ENCODE measurements around the gene AMPH. TPM values are rescaled to one million over a fixed set of nuclear protein-coding genes. Genes with fewer than 3 reads are reported as not detected.
"Not testable (repeated sequence)": the region's sequence is repeated elsewhere in the genome, so short reads cannot be mapped to it uniquely, and the experiment has no call there.

AMPH gene
- polyA plus RNA-seq, 1 donor (not counting 4 experiments of a cell fraction or from before 2014, with no cell fraction given): not detected

DNA sequence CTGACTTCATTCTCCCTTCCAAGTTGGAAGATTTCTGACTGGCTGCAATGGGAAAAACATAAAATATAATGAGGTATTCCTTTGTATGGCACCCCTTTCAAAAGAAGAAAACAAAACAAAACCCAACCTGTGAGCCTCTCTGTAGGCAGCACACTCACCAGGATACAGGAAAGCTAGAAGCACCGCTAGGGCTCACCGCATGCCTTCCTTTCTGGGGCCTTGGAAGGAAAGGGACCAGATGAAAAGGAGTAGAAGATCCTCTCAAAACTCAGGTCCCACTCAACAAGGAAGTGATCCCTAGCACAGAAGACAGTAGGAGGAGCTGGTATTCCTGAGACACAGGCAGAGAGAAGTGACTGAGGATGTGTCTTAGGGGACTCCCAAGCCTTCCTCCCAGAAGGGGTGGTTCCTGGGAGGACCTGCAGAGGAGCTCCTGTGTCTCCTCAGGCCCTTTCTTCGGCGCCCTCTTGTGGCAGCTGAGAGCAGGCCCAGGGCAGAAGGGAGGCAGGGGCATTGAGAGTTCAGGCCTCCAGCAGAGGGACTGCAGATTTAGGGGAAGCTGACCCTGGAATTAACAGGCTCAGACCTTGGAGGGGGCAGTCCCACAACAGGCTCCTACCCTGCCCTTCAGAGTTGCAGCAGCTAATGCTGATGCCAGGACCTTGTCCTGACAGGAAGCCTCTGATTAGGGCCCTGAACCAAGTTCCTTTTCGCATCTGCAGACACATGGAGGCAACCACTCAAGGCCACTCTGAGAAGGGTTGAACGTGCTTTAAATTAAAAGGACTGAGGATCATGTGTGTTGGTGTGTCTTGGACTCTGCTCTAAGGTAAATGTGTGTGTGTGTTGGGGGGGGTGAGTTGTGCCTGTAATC is 285.6 kb downstream of the AMPH start:
- FAIRE-seq; H4K20me1 ChIP-seq (ENCODE audit: control insufficient read depth, extremely low read depth, insufficient read depth, low read length); H3K9ac ChIP-seq (ENCODE audit: control insufficient read depth, extremely low read depth, insufficient read depth, low read length); H3K4me2 ChIP-seq (ENCODE audit: control insufficient read depth, extremely low read depth, insufficient read depth, low read depth, low read length); H3K27ac ChIP-seq (ENCODE audit: control insufficient read depth, insufficient read depth, low read length); H3K9me1 ChIP-seq (ENCODE audit: control insufficient read depth, extremely low read depth, insufficient read depth, low read length); H3K79me2 ChIP-seq (ENCODE audit: control insufficient read depth, insufficient read depth, low read length); dilution Hi-C loops (cut with MboI; ENCODE audit: extremely low pct_ligation_motif_present, low sequenced_read_pairs); H3K4me3 ChIP-seq (ENCODE audit: control insufficient read depth in 2 of 3, extremely low read depth in 1 of 3, insufficient read depth in 2 of 3, low read depth in 1 of 3, low read length in 3 of 3); H3K36me3 ChIP-seq (ENCODE audit: control insufficient read depth in 2 of 2, extremely low read depth in 1 of 2, insufficient read depth in 2 of 2, low read length in 2 of 2); H3K4me1 ChIP-seq (ENCODE audit: control insufficient read depth, extremely low read depth, insufficient read depth, low read length); H3K27me3 ChIP-seq (ENCODE audit: control insufficient read depth, extremely low read depth, insufficient read depth, low read length); H2AFZ ChIP-seq (ENCODE audit: control insufficient read depth, low read length); H3K9me3 ChIP-seq (ENCODE audit: control insufficient read depth, low read depth, low read length): not testable (repeated sequence)
- DNase-seq (ENCODE audit: low read depth, low spot score): peak; percentile 4
- TF ChIP-seq, protein P1, sequence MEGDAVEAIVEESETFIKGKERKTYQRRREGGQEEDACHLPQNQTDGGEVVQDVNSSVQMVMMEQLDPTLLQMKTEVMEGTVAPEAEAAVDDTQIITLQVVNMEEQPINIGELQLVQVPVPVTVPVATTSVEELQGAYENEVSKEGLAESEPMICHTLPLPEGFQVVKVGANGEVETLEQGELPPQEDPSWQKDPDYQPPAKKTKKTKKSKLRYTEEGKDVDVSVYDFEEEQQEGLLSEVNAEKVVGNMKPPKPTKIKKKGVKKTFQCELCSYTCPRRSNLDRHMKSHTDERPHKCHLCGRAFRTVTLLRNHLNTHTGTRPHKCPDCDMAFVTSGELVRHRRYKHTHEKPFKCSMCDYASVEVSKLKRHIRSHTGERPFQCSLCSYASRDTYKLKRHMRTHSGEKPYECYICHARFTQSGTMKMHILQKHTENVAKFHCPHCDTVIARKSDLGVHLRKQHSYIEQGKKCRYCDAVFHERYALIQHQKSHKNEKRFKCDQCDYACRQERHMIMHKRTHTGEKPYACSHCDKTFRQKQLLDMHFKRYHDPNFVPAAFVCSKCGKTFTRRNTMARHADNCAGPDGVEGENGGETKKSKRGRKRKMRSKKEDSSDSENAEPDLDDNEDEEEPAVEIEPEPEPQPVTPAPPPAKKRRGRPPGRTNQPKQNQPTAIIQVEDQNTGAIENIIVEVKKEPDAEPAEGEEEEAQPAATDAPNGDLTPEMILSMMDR (optimal IDR thresholded peaks at IDR 0.05 in 1 of 3, IDR thresholded peaks at IDR 0.05 in 1 of 3, conservative IDR thresholded peaks at IDR 0.05 in 1 of 3; ENCODE audit: extremely low read depth in 1 of 3, insufficient read depth in 2 of 3, low read length in 3 of 3): peak; percentile 57 to 89 (median 59)

DNA sequence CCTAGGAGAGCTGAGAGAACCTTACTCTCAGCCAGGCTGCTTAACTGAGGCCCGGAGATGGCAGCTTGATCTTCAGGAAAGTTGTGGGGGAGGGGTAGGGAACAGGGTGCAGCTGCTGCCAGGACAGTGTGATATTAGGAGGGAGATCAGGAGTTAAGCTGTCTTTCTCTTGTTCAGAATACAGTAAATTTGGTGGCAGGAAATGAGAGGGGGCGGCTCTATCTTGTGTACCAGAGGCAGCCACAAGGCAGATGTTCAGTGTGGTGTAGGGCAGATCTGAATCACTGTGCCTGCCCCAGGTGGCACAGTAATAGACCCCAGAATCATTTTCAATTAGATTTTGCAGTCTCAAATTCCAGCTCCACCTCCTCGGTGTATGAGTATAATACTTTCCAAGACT is 286.4 kb downstream of the AMPH start:
- dilution Hi-C loops (cut with MboI; ENCODE audit: extremely low pct_ligation_motif_present, low sequenced_read_pairs); H3K27ac ChIP-seq (ENCODE audit: control insufficient read depth, insufficient read depth, low read length); H3K9me1 ChIP-seq (ENCODE audit: control insufficient read depth, extremely low read depth, insufficient read depth, low read length); H3K4me2 ChIP-seq (ENCODE audit: control insufficient read depth, extremely low read depth, insufficient read depth, low read depth, low read length); H3K27me3 ChIP-seq (ENCODE audit: control insufficient read depth, extremely low read depth, insufficient read depth, low read length); H3K4me1 ChIP-seq (ENCODE audit: control insufficient read depth, extremely low read depth, insufficient read depth, low read length); H3K36me3 ChIP-seq (ENCODE audit: control insufficient read depth in 2 of 2, extremely low read depth in 1 of 2, insufficient read depth in 2 of 2, low read length in 2 of 2); H4K20me1 ChIP-seq (ENCODE audit: control insufficient read depth, extremely low read depth, insufficient read depth, low read length); H3K4me3 ChIP-seq (ENCODE audit: control insufficient read depth in 2 of 3, extremely low read depth in 1 of 3, insufficient read depth in 2 of 3, low read depth in 1 of 3, low read length in 3 of 3); H2AFZ ChIP-seq (ENCODE audit: control insufficient read depth, low read length); DNase-seq (ENCODE audit: low read depth, low spot score); H3K79me2 ChIP-seq (ENCODE audit: control insufficient read depth, insufficient read depth, low read length); H3K9me3 ChIP-seq (ENCODE audit: control insufficient read depth, low read depth, low read length); FAIRE-seq; H3K9ac ChIP-seq (ENCODE audit: control insufficient read depth, extremely low read depth, insufficient read depth, low read length): not testable (repeated sequence)

DNA sequence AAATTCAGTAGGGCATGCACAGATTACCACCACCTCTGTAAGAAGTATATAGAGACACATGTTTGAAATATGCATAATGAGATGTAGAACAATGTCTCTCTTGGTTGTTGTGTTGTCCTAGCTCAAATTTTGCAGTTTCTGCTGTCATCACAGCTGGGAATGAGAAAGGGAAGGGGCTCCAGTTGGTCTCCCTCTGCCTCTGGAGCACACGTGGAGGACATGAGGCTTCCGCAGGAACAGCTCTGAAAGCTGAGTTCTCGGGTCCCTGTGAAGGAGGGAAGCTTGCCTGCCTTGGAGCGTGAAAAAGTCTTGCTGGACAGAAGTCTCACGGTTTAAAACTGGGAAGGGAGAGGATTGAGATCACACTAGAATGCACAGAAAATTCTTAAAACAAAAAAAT is 289.0 kb downstream of the AMPH start:
- FAIRE-seq; H3K9me3 ChIP-seq (ENCODE audit: control insufficient read depth, low read depth, low read length); H3K4me3 ChIP-seq (ENCODE audit: control insufficient read depth in 2 of 3, extremely low read depth in 1 of 3, insufficient read depth in 2 of 3, low read depth in 1 of 3, low read length in 3 of 3); H3K27ac ChIP-seq (ENCODE audit: control insufficient read depth, insufficient read depth, low read length); H3K9me1 ChIP-seq (ENCODE audit: control insufficient read depth, extremely low read depth, insufficient read depth, low read length); H3K27me3 ChIP-seq (ENCODE audit: control insufficient read depth, extremely low read depth, insufficient read depth, low read length); H3K4me1 ChIP-seq (ENCODE audit: control insufficient read depth, extremely low read depth, insufficient read depth, low read length); H3K79me2 ChIP-seq (ENCODE audit: control insufficient read depth, insufficient read depth, low read length); H4K20me1 ChIP-seq (ENCODE audit: control insufficient read depth, extremely low read depth, insufficient read depth, low read length); H3K4me2 ChIP-seq (ENCODE audit: control insufficient read depth, extremely low read depth, insufficient read depth, low read depth, low read length); DNase-seq (ENCODE audit: low read depth, low spot score); H3K9ac ChIP-seq (ENCODE audit: control insufficient read depth, extremely low read depth, insufficient read depth, low read length); H3K36me3 ChIP-seq (ENCODE audit: control insufficient read depth in 2 of 2, extremely low read depth in 1 of 2, insufficient read depth in 2 of 2, low read length in 2 of 2); H2AFZ ChIP-seq (ENCODE audit: control insufficient read depth, low read length); dilution Hi-C loops (cut with MboI; ENCODE audit: extremely low pct_ligation_motif_present, low sequenced_read_pairs): not testable (repeated sequence)

DNA sequence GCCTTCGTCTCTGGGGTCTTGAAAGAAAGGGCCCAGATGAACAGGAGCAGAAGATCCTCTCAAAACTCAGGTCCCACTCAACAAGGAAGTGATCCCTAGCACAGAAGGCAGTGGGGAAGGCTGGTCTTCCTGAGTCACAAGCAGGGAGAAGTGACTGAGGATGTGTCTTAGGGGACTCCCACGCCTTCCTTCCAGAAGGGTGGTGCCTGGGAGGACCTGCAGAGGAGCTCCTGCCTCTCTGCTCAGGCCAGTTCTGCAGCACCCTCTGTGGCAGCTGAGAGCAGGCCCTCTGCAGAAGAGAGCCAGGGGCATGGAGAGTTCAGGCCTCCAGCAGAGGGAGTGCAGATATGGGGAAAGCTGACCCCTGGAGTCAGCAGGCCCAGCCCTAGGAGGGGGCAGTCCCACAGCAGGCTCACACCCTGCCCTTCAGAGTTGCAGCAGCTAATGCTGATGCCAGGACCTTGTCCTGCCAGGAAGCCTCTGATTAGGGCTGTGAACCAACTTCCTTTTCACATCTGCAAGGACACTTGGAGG is 289.9 kb downstream of the AMPH start:
- H3K4me3 ChIP-seq (ENCODE audit: control insufficient read depth in 2 of 3, extremely low read depth in 1 of 3, insufficient read depth in 2 of 3, low read depth in 1 of 3, low read length in 3 of 3); dilution Hi-C loops (cut with MboI; ENCODE audit: extremely low pct_ligation_motif_present, low sequenced_read_pairs); H3K9me3 ChIP-seq (ENCODE audit: control insufficient read depth, low read depth, low read length); H3K27me3 ChIP-seq (ENCODE audit: control insufficient read depth, extremely low read depth, insufficient read depth, low read length); H4K20me1 ChIP-seq (ENCODE audit: control insufficient read depth, extremely low read depth, insufficient read depth, low read length); H2AFZ ChIP-seq (ENCODE audit: control insufficient read depth, low read length); H3K79me2 ChIP-seq (ENCODE audit: control insufficient read depth, insufficient read depth, low read length); FAIRE-seq; H3K9me1 ChIP-seq (ENCODE audit: control insufficient read depth, extremely low read depth, insufficient read depth, low read length); DNase-seq (ENCODE audit: low read depth, low spot score); H3K36me3 ChIP-seq (ENCODE audit: control insufficient read depth in 2 of 2, extremely low read depth in 1 of 2, insufficient read depth in 2 of 2, low read length in 2 of 2); H3K27ac ChIP-seq (ENCODE audit: control insufficient read depth, insufficient read depth, low read length); H3K9ac ChIP-seq (ENCODE audit: control insufficient read depth, extremely low read depth, insufficient read depth, low read length); H3K4me2 ChIP-seq (ENCODE audit: control insufficient read depth, extremely low read depth, insufficient read depth, low read depth, low read length); H3K4me1 ChIP-seq (ENCODE audit: control insufficient read depth, extremely low read depth, insufficient read depth, low read length): not testable (repeated sequence)
